GM12892 (cell line): Measurements from ENCODE around the gene ZNF546.

Experiments used
- POLR2A ChIP-seq: IDR thresholded peaks from 2 replicates; pipeline ENCODE4 v1.6.1; 2011; ENCODE audit warnings: low read depth, low read length, control low read depth
- POLR2AphosphoS5 ChIP-seq: IDR thresholded peaks from 2 replicates; pipeline ENCODE4 v1.6.1; 2011; ENCODE audit warnings: low read depth, low read length, control low read depth

GRCh38 chr19:39987167-39987566 is 9.7 kb upstream of the ZNF546 start:
- TF ChIP-seq POLR2AphosphoS5 (no peak), POLR2A (no peak)
